Muscle of back (tissue), 13 donors: ENCODE measurements around the gene BCL11B. TPM values are rescaled to one million over a fixed set of nuclear protein-coding genes. Genes with fewer than 3 reads are reported as not detected.

Experiments used
- DNase-seq, 3 donors: peaks; one replicate each; pipeline versions ENCODE4 v3.0.0 to v3.0.0-alpha.2; 2013
- long read RNA-seq, 9 donors: transcript quantifications; one replicate each; lab custom pipeline, GENCODE V29; 2026
- polyA plus RNA-seq, 10 donors: library from polyadenylated mRNA; unstranded; fragments of 120-200 nt; gene quantifications; one replicate each; pipeline ENCODE4 v1.2.1, GENCODE V29; 2013; ENCODE audit not compliant: insufficient read length in 10 of 10

The BCL11B gene
- 1 to 10 TPM in 8 of 10 donors, under 1 TPM in 2; 0.46 to 9.2 (median 1.2) TPM for polyA plus RNA-seq
- long read RNA-seq, donor 1 = 0 reads
- long read RNA-seq, donor 2 = 0 reads
- long read RNA-seq, donor 3 = 0 reads
- long read RNA-seq, donor 4 = 0 reads
- long read RNA-seq, donor 5 = 0 reads
- long read RNA-seq, donor 6 = 0 reads
- long read RNA-seq, donor 7 = 0 reads
- long read RNA-seq, donor 8, full-length matches to known transcripts = 1 of 1 reads
- long read RNA-seq, donor 8, partial matches to known transcripts = 0 of 1 reads
- long read RNA-seq, donor 8, other reads (novel, unspliced or antisense) = 0 of 1 reads
- long read RNA-seq, donor 9 = 0 reads

- peak; percentile 85 to 95 (median 91) for DNase-seq
Measured at GRCh38 chr14:99271951-99272631, at the start of gene BCL11B. Gene BCL11B (minus strand): TSS chr14:99272197. CDS start chr14:99271218, 979 bp downstream.

- no peak for DNase-seq
Measured at GRCh38 chr14:99321236-99321925, 49.4 kb upstream of the BCL11B start.

- no peak for DNase-seq
Measured at GRCh38 chr14:99320621-99321235, 48.7 kb upstream of the BCL11B start.

- peak; percentile 8 to 43 (median 30) for DNase-seq
Measured at GRCh38 chr14:99320105-99320572, 48.1 kb upstream of the BCL11B start.

GRCh38 chr14:99318959-99319295 lies 46.9 kb upstream of the BCL11B start:
- no peak for DNase-seq

- DNase-seq = no peak
Measured at GRCh38 chr14:99318091-99318958, 46.3 kb upstream of the BCL11B start.

- DNase-seq = no peak
Measured at GRCh38 chr14:99317231-99318090, 45.5 kb upstream of the BCL11B start.

- DNase-seq = no peak
Measured at GRCh38 chr14:99316281-99317163, 44.5 kb upstream of the BCL11B start.

- no peak for DNase-seq
Measured at GRCh38 chr14:99315197-99315596, 43.2 kb upstream of the BCL11B start.

- no peak for DNase-seq
Measured at GRCh38 chr14:99314623-99315022, 42.6 kb upstream of the BCL11B start.

GRCh38 chr14:99313234-99313633 lies 41.2 kb upstream of the BCL11B start:
- DNase-seq = no peak

GRCh38 chr14:99312106-99312505 lies 40.1 kb upstream of the BCL11B start:
- no peak for DNase-seq

GRCh38 chr14:99309220-99309766 lies 37.3 kb upstream of the BCL11B start:
- no peak for DNase-seq

GRCh38 chr14:99304208-99304607 lies 32.2 kb upstream of the BCL11B start:
- DNase-seq = no peak

- DNase-seq = no peak
Measured at GRCh38 chr14:99300190-99300589, 28.2 kb upstream of the BCL11B start.

- no peak for DNase-seq
Measured at GRCh38 chr14:99296517-99296916, 24.5 kb upstream of the BCL11B start.

- DNase-seq = no peak
Measured at GRCh38 chr14:99289394-99290189, 17.6 kb upstream of the BCL11B start.

GRCh38 chr14:99288948-99289347 lies 17.0 kb upstream of the BCL11B start:
- no peak for DNase-seq
